H9 (cell line): ENCODE results near the gene CXCL3. TPM values are rescaled to one million over a fixed set of nuclear protein-coding genes. Genes with fewer than 3 reads are reported as not detected.

Source experiments
- DNase-seq: peaks from one replicate; pipeline ENCODE4 v3.0.0-alpha.2; 2017
- H2AFZ ChIP-seq: one replicate; pipeline ENCODE4 v1.6.1; 2013; ENCODE audit warnings: mild to moderate bottlenecking, low read length, control low read depth, moderate library complexity
- H2AK5ac ChIP-seq: 2 replicates; pipeline ENCODE4 v1.6.1; 2013; ENCODE audit warnings: low read length, control low read depth, mixed read lengths; ENCODE audit not compliant: insufficient read length
- H2BK120ac ChIP-seq: one replicate; pipeline ENCODE4 v1.6.1; 2013; ENCODE audit warnings: low read depth, mild to moderate bottlenecking, low read length, control low read depth, inconsistent platforms; ENCODE audit not compliant: poor library complexity, severe bottlenecking
- H2BK12ac ChIP-seq: 2 replicates; pipeline ENCODE4 v1.6.1; 2013; ENCODE audit warnings: low read length, control low read depth, mixed read lengths, low read depth; ENCODE audit not compliant: insufficient read length
- H2BK15ac ChIP-seq: 2 replicates; pipeline ENCODE4 v1.6.1; 2013; ENCODE audit warnings: low read depth, low read length, control low read depth
- H2BK20ac ChIP-seq: one replicate; pipeline ENCODE4 v1.6.1; 2013; ENCODE audit warnings: low read depth, mild to moderate bottlenecking, low read length, control low read depth, inconsistent platforms; ENCODE audit not compliant: poor library complexity, severe bottlenecking
- H2BK5ac ChIP-seq: 2 replicates; pipeline ENCODE4 v1.6.1; 2013; ENCODE audit warnings: low read length, control low read depth, mixed read lengths; ENCODE audit not compliant: insufficient read length
- H3K14ac ChIP-seq: 2 replicates; pipeline ENCODE4 v1.6.1; 2013; ENCODE audit warnings: low read length, control low read depth; ENCODE audit not compliant: insufficient read depth
- H3K18ac ChIP-seq: 2 replicates; pipeline ENCODE4 v1.6.1; 2013; ENCODE audit warnings: low read depth, mild to moderate bottlenecking, mixed read lengths, low read length, control low read depth; ENCODE audit not compliant: insufficient read length
- H3K23ac ChIP-seq: 2 replicates; pipeline ENCODE4 v1.6.1; 2013; ENCODE audit warnings: low read length, control low read depth, mixed read lengths, low read depth; ENCODE audit not compliant: insufficient read length
- H3K23me2 ChIP-seq: 2 replicates; pipeline ENCODE4 v1.6.1; 2013; ENCODE audit warnings: low read depth, mild to moderate bottlenecking, mixed read lengths, low read length, control low read depth; ENCODE audit not compliant: insufficient read length, poor library complexity, severe bottlenecking
- H3K27ac ChIP-seq: 2 replicates; pipeline ENCODE4 v1.5.1; 2013; ENCODE audit warnings: low read length, control low read depth, mixed read lengths, low read depth; ENCODE audit not compliant: insufficient read length
- H3K27me3 ChIP-seq: 2 replicates; pipeline ENCODE4 v1.6.1; 2013; ENCODE audit warnings: low read length, control low read depth, inconsistent platforms; ENCODE audit not compliant: insufficient read depth
- H3K4ac ChIP-seq: 2 replicates; pipeline ENCODE4 v1.6.1; 2013; ENCODE audit warnings: low read depth, mild to moderate bottlenecking, control low read depth, inconsistent platforms, low read length, moderate library complexity
- H3K4me1 ChIP-seq: 2 replicates; pipeline ENCODE4 v1.6.1; 2013; ENCODE audit warnings: low read length, control low read depth, inconsistent platforms; ENCODE audit not compliant: insufficient read depth
- H3K4me2 ChIP-seq: 2 replicates; pipeline ENCODE4 v1.6.1; 2013; ENCODE audit warnings: low read length, control low read depth, mixed read lengths; ENCODE audit not compliant: insufficient read length, insufficient read depth
- H3K56ac ChIP-seq: 2 replicates; pipeline ENCODE4 v1.6.1; 2013; ENCODE audit warnings: low read depth, mild to moderate bottlenecking, mixed read lengths, low read length, control low read depth; ENCODE audit not compliant: insufficient read length
- H3K79me1 ChIP-seq: 2 replicates; pipeline ENCODE4 v1.6.1; 2013; ENCODE audit warnings: low read depth, mild to moderate bottlenecking, moderate library complexity, low read length, control low read depth, inconsistent platforms; ENCODE audit not compliant: insufficient read depth, poor library complexity, severe bottlenecking
- H3K79me2 ChIP-seq: 2 replicates; pipeline ENCODE4 v1.6.1; 2013; ENCODE audit warnings: low read length, control low read depth, inconsistent platforms; ENCODE audit not compliant: insufficient read depth
- H3K9ac ChIP-seq: 2 replicates; pipeline ENCODE4 v1.6.1; 2013; ENCODE audit warnings: low read length, control low read depth, mixed read lengths; ENCODE audit not compliant: insufficient read length; ENCODE audit errors: extremely low read depth
- H3K9me3 ChIP-seq: one replicate; pipeline ENCODE4 v1.6.1; 2013; ENCODE audit warnings: low read depth, low read length, inconsistent platforms; ENCODE audit not compliant: control insufficient read depth
- H3T11ph ChIP-seq: one replicate; pipeline ENCODE4 v1.6.1; 2013; ENCODE audit warnings: mild to moderate bottlenecking, low read length, control low read depth, inconsistent platforms
- H4K20me1 ChIP-seq: one replicate; pipeline ENCODE4 v1.6.1; 2013; ENCODE audit not compliant: control insufficient read depth, insufficient read length, insufficient read depth
- H4K5ac ChIP-seq: 2 replicates; pipeline ENCODE4 v1.6.1; 2013; ENCODE audit warnings: low read depth, mild to moderate bottlenecking, mixed read lengths, low read length, control low read depth; ENCODE audit not compliant: insufficient read length
- H4K8ac ChIP-seq: replicated peaks from 2 replicates; pipeline ENCODE4 v1.6.1; 2013; ENCODE audit warnings: low read length, control low read depth, mixed read lengths, low read depth; ENCODE audit not compliant: insufficient read length
- H4K91ac ChIP-seq: 2 replicates; pipeline ENCODE4 v1.6.1; 2013; ENCODE audit warnings: low read depth, mild to moderate bottlenecking, moderate library complexity, mixed read lengths, low read length, control low read depth; ENCODE audit not compliant: insufficient read length
- H3K27ac Mint-ChIP-seq, 3 experiments: 2 replicates in 2 of 3; 3 replicates in 1 of 3; pipeline ENCODE4 v1.8.0; 2020 to 2021; ENCODE audit warnings: mixed read lengths in 3 of 3, mild to moderate bottlenecking in 1 of 3, moderate library complexity in 1 of 3
- H3K27me3 Mint-ChIP-seq: 2 replicates; pipeline ENCODE4 v1.8.0; 2021; ENCODE audit warnings: low read depth, mild to moderate bottlenecking, moderate library complexity, mixed read lengths
- H3K36me3 Mint-ChIP-seq, 3 experiments: 2 replicates in 2 of 3; 3 replicates in 1 of 3; pipeline ENCODE4 v1.8.0; 2020 to 2021; ENCODE audit warnings: low read depth in 3 of 3, mixed read lengths in 3 of 3; ENCODE audit not compliant: insufficient read depth in 1 of 3
- H3K4me1 Mint-ChIP-seq, 2 experiments: 2 replicates each; pipeline ENCODE4 v1.8.0; 2020; ENCODE audit warnings: mixed read lengths in 2 of 2
- H3K4me3 Mint-ChIP-seq, 2 experiments: 2 replicates in 1 of 2; 3 replicates in 1 of 2; pipeline ENCODE4 v1.8.0; 2020 to 2021; ENCODE audit warnings: mild to moderate bottlenecking in 2 of 2, mixed read lengths in 2 of 2, moderate library complexity in 1 of 2
- H3K9me3 Mint-ChIP-seq, 2 experiments: 2 replicates in 1 of 2; 3 replicates in 1 of 2; pipeline ENCODE4 v1.8.0; 2020; ENCODE audit warnings: mild to moderate bottlenecking in 2 of 2, mixed read lengths in 2 of 2, moderate library complexity in 1 of 2
- WGBS: extraction: QIAGEN DNeasy Blood & Tissue Kit; methylation state at CpG from one replicate; pipeline ENCODE4 v1.1.7; 2013; ENCODE audit warnings: missing lambda C conversion rate, low lambda C conversion rate, mixed read lengths; ENCODE audit not compliant: insufficient read length; ENCODE audit errors: extremely low coverage; 5-methylcytosine and 5-hydroxymethylcytosine counted together
- total RNA-seq: library from RNA; stranded (reverse); gene quantifications from 2 replicates; pipeline ENCODE4 v1.2.1, GENCODE V29; 2021
- TF ChIP-seq, protein P1 (sequence below): fragments of 200-600 bp; sonication (generic); conservative IDR thresholded peaks from 3 replicates; pipeline ENCODE4 v1.8.0; 2021; ENCODE audit warnings: antibody characterized with exemption, mild to moderate bottlenecking

CXCL3 gene
- total RNA-seq, 1 experiment from 2014 or later: 3.7 TPM

DNA sequence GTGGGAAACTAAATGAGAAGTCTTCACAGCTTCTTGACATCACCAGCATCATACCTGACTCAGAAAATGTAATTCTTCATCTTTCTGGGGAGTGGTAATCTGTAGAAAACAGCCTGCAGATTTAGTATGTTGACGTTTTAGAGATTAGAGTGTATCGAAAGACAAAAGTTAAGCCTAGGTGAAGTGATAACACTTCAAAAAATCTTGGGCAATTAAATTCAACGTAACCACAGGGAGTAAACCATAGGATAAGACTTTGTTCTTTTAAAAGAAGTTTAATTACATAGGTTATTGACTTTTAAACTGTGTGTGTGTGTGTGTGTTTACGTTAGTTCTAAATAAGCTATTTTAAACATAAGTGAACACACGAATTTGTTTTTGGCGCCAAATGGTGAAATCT lies 38.2 kb downstream of the CXCL3 start:
- Histone ChIP-seq H3K4me2 (no peak overlapping the region), H2BK15ac (no peak overlapping the region), H3K23me2 (peaks cover 8% of the 10 kb centered on the region), H2BK20ac (no peak overlapping the region), H2BK120ac (no peak overlapping the region), H2AK5ac (no peak overlapping the region), H3K9ac (no peak overlapping the region), H2BK12ac (no peak overlapping the region), H3K4me1 (peaks cover 2% of the 10 kb centered on the region; the same call in 1 of the 2 replicates), H3K79me1 (no peaks in the 10 kb centered on the region), H3K18ac (no peak overlapping the region), H4K8ac (no peak overlapping the region), H3K79me2 (peaks cover 1% of the 10 kb centered on the region; the same call in 1 of the 2 replicates), H3K27ac (no peak overlapping the region), H3K56ac (no peak overlapping the region), H4K20me1 (no peaks in the 10 kb centered on the region), H3T11ph (no peak overlapping the region), H2AFZ (no peak overlapping the region), H3K27me3 (no peaks in the 10 kb centered on the region), H3K23ac (no peak overlapping the region), H3K4ac (no peak overlapping the region), H4K5ac (no peak overlapping the region), H2BK5ac (no peak overlapping the region), H3K14ac (no peak overlapping the region), H3K9me3 (no peaks in the 10 kb centered on the region), H4K91ac (no peak overlapping the region)
- Mint-ChIP-seq H3K27me3 (peaks cover 12% of the 10 kb centered on the region), H3K9me3 (peaks cover 0 to 6% of the 10 kb centered on the region in 2 experiments; a peak in 3 of 5 replicates), H3K36me3 (peaks cover 5 to 17% (median 7%) of the 10 kb centered on the region in 3 experiments; a peak in 6 of 7 replicates), H3K4me3 (no peak overlapping the region), H3K27ac (no peak overlapping the region), H3K4me1 (peaks cover 22 to 27% of the 10 kb centered on the region in 2 experiments)
- WGBS: no CpG with 5 or more reads among the region's 6 CpGs
- TF ChIP-seq, protein P1, sequence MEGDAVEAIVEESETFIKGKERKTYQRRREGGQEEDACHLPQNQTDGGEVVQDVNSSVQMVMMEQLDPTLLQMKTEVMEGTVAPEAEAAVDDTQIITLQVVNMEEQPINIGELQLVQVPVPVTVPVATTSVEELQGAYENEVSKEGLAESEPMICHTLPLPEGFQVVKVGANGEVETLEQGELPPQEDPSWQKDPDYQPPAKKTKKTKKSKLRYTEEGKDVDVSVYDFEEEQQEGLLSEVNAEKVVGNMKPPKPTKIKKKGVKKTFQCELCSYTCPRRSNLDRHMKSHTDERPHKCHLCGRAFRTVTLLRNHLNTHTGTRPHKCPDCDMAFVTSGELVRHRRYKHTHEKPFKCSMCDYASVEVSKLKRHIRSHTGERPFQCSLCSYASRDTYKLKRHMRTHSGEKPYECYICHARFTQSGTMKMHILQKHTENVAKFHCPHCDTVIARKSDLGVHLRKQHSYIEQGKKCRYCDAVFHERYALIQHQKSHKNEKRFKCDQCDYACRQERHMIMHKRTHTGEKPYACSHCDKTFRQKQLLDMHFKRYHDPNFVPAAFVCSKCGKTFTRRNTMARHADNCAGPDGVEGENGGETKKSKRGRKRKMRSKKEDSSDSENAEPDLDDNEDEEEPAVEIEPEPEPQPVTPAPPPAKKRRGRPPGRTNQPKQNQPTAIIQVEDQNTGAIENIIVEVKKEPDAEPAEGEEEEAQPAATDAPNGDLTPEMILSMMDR: no peak
- no peak for DNase-seq
